EH (cell line): ENCODE data around the gene RBM38.
A peak's percentile ranks its signal among the peaks of the same experiment; 100 is the strongest.

Source experiments
- DNase-seq: peaks from one replicate; pipeline ENCODE4 v3.0.0-alpha.2; 2015; ENCODE audit warnings: low read depth

Gene RBM38

GRCh38 chr20:57391439-57392301 lies 474 bp downstream of the RBM38 start:
- DNase-seq: peak; percentile 23

GRCh38 chr20:57392512-57393271 lies 1.5 kb downstream of the RBM38 start:
- no peak for DNase-seq

- DNase-seq: no peak
Measured at GRCh38 chr20:57393321-57394120, 2.3 kb downstream of the RBM38 start.

- no peak for DNase-seq
Measured at GRCh38 chr20:57394121-57395082, 3.2 kb downstream of the RBM38 start.

- no peak for DNase-seq
Measured at GRCh38 chr20:57395111-57395966, 4.1 kb downstream of the RBM38 start.

- DNase-seq: no peak
Measured at GRCh38 chr20:57396212-57396983, 5.2 kb downstream of the RBM38 start.

GRCh38 chr20:57396984-57397692 lies 5.9 kb downstream of the RBM38 start:
- DNase-seq: no peak

GRCh38 chr20:57397693-57398108 lies 6.5 kb downstream of the RBM38 start:
- no peak for DNase-seq

- DNase-seq: no peak
Measured at GRCh38 chr20:57398231-57398821, 7.1 kb downstream of the RBM38 start.

- no peak for DNase-seq
Measured at GRCh38 chr20:57398901-57399535, 7.8 kb downstream of the RBM38 start.

GRCh38 chr20:57399587-57400155 lies 8.5 kb downstream of the RBM38 start:
- peak; percentile 29 for DNase-seq

- no peak for DNase-seq
Measured at GRCh38 chr20:57400231-57400701, 9.1 kb downstream of the RBM38 start.

- DNase-seq: no peak
Measured at GRCh38 chr20:57400821-57401564, 9.8 kb downstream of the RBM38 start.

- DNase-seq: no peak
Measured at GRCh38 chr20:57401565-57401918, 10.3 kb downstream of the RBM38 start.

- DNase-seq: no peak
Measured at GRCh38 chr20:57402206-57403125, 11.3 kb downstream of the RBM38 start.

GRCh38 chr20:57403216-57403615 lies 12.0 kb downstream of the RBM38 start:
- DNase-seq: no peak
